K562 (cell line): ENCODE data around the gene TEDDM1. TPM values are rescaled to one million over a fixed set of nuclear protein-coding genes. Genes with fewer than 3 reads are reported as not detected.

Experiments
- ATAC-seq: fragments of 200-7000 bp; cut with Tn5 transposase; 3 replicates; pipeline ENCODE4 v1.9.1; 2020; ENCODE audit warnings: moderate library complexity
- BruUV-seq: library from RNA; stranded (reverse); fragments of 400-500 nt; replicated peaks from 2 replicates; lab custom pipeline; 2021; lab: Mats Ljungman, UMichigan
- CTCF ChIA-PET: fragments of 300-600 bp; formaldehyde crosslinking; extraction: SDS; loops from one replicate; lab custom pipeline; 2021; ENCODE audit warnings: low intra/inter-chr PET ratio; lab: Yijun Ruan, JAX
- POLR2A ChIA-PET: fragments of 300-600, 350-650 bp; sonication (Branson Sonifier 250); formaldehyde crosslinking; extraction: SDS; loops from one replicate; lab custom pipeline; 2021; ENCODE audit warnings: antibody characterized with exemption, inconsistent platforms; lab: Yijun Ruan, JAX
- DNase-seq, 4 experiments: peaks; one replicate each; pipeline versions ENCODE4 v3.0.0 to v3.0.0-alpha.2; 2011 to 2018; ENCODE audit warnings: low spot score in 3 of 4, mixed read lengths in 3 of 4; ENCODE audit errors: extremely low read depth in 1 of 4
- FAIRE-seq: peaks from 2 replicates; lab custom pipeline; 2011; peaks lifted over from hg19 to GRCh38; lab: Jason Lieb, UNC
- H2AFZ ChIP-seq: 2 replicates; pipeline ENCODE4 v1.6.0; 2011; ENCODE audit warnings: low read depth, low read length, control low read depth, inconsistent platforms
- H3K27ac ChIP-seq: fragments of 200-600 bp; 3 replicates; pipeline ENCODE4 v1.8.0; 2011; ENCODE audit warnings: low read depth, mild to moderate bottlenecking, control low read depth, inconsistent platforms, low read length, moderate library complexity, mixed read lengths; ENCODE audit errors: extremely low read depth
- H3K27me3 ChIP-seq, 2 experiments: fragments of 300-600 bp in 1 of 2; 2 replicates in 1 of 2; 3 replicates in 1 of 2; pipeline versions ENCODE4 v1.6.0 to v1.8.0; 2011; ENCODE audit warnings: inconsistent platforms in 2 of 2, low read length in 2 of 2, mild to moderate bottlenecking in 1 of 2, mixed read lengths in 1 of 2, moderate library complexity in 1 of 2; ENCODE audit not compliant: control insufficient read depth in 2 of 2, insufficient read depth in 2 of 2
- H3K36me3 ChIP-seq: fragments of 300-600 bp; 3 replicates; pipeline ENCODE4 v1.8.0; 2011; ENCODE audit warnings: mild to moderate bottlenecking, low read length, inconsistent platforms; ENCODE audit not compliant: control insufficient read depth, insufficient read depth
- H3K4me1 ChIP-seq, 2 experiments: fragments of 200-600 bp in 1 of 2; replicated peaks in 1 of 2; 2 replicates in 1 of 2; 3 replicates in 1 of 2; pipeline versions ENCODE4 v1.5.1 to v1.8.0; 2011; ENCODE audit warnings: inconsistent platforms in 2 of 2, low read length in 2 of 2, mild to moderate bottlenecking in 1 of 2, mixed read lengths in 1 of 2, moderate library complexity in 1 of 2; ENCODE audit not compliant: control insufficient read depth in 2 of 2, insufficient read depth in 2 of 2
- H3K4me2 ChIP-seq: 2 replicates; pipeline ENCODE4 v1.6.1; 2011; ENCODE audit warnings: low read length, control low read depth, inconsistent platforms, mixed read lengths; ENCODE audit not compliant: insufficient read depth
- H3K4me3 ChIP-seq: fragments of 200-600 bp; sonication (generic), shearing (Covaris generic); 2 replicates; pipeline ENCODE4 v1.5.1; 2016; ENCODE audit warnings: control low read depth, inconsistent platforms
- H3K79me2 ChIP-seq: fragments of 200-600 bp; 3 replicates; pipeline ENCODE4 v1.8.0; 2011; ENCODE audit warnings: low read length, inconsistent platforms; ENCODE audit not compliant: control insufficient read depth, insufficient read depth
- H3K9ac ChIP-seq, 2 experiments: 2 replicates each; pipeline versions ENCODE4 v1.6.0 to v1.6.1; 2011; ENCODE audit warnings: low read depth in 2 of 2, low read length in 2 of 2, control low read depth in 1 of 2, inconsistent platforms in 1 of 2, mild to moderate bottlenecking in 1 of 2, mixed read lengths in 1 of 2; ENCODE audit not compliant: insufficient read depth in 1 of 2
- H3K9me1 ChIP-seq: one replicate; pipeline ENCODE4 v1.6.0; 2011; ENCODE audit warnings: inconsistent platforms, mild to moderate bottlenecking, low read length, moderate library complexity; ENCODE audit not compliant: control insufficient read depth, insufficient read depth
- H3K9me3 ChIP-seq: replicated peaks from 2 replicates; pipeline ENCODE4 v1.5.1; 2011; ENCODE audit warnings: low read depth, low read length, inconsistent platforms; ENCODE audit not compliant: control insufficient read depth, insufficient read depth
- H4K20me1 ChIP-seq: replicated peaks from 2 replicates; pipeline ENCODE4 v1.6.1; 2011; ENCODE audit warnings: low read length, inconsistent platforms, mixed read lengths; ENCODE audit not compliant: control insufficient read depth, insufficient read depth
- CBFA2T2 ChIP-seq: fragments of 450-650 bp; conservative IDR thresholded peaks from 2 replicates; pipeline ENCODE4 v1.6.1; 2017; ENCODE audit warnings: mild to moderate bottlenecking
- CBX3 ChIP-seq, 2 experiments: IDR thresholded peaks; 1 replicate in 1 of 2; 2 replicates in 1 of 2; pipeline ENCODE4 v1.6.1; 2012; ENCODE audit warnings: inconsistent platforms in 2 of 2, low read length in 2 of 2, borderline replicate concordance in 1 of 2, control low read depth in 1 of 2
- CSDE1 ChIP-seq, 2 experiments: fragments of 450-650 bp; IDR thresholded peaks; 2 replicates each; pipeline ENCODE4 v1.6.1; 2016; ENCODE audit warnings: mild to moderate bottlenecking in 1 of 2
- FOSL1 ChIP-seq: fragments of 200-800 bp; sonication (Bioruptor generic); conservative IDR thresholded peaks from 2 replicates; pipeline ENCODE4 v1.6.1; 2016; ENCODE audit warnings: missing genetic modification characterization, missing compliant biosample characterization
- FOXA3 ChIP-seq, 2 experiments: fragments of 450-650 bp in 1 of 2; sonication (generic) in 1 of 2; formaldehyde crosslinking; IDR thresholded peaks in 1 of 2; conservative IDR thresholded peaks in 1 of 2; 2 replicates each; pipeline versions ENCODE4 v1.4.0 to v1.8.0; 2020 to 2022; ENCODE audit warnings: mild to moderate bottlenecking in 2 of 2, missing genetic modification reagents in 1 of 2
- HMG20B ChIP-seq: fragments of 250-450 bp; sonication (Bioruptor Pico); IDR thresholded peaks from 2 replicates; pipeline ENCODE4 v1.5.0; 2021; ENCODE audit warnings: mild to moderate bottlenecking
- NFRKB ChIP-seq: fragments of 450-650 bp; IDR thresholded peaks from 2 replicates; pipeline ENCODE4 v1.6.1; 2016; ENCODE audit warnings: low read depth
- SRSF3 ChIP-seq: fragments of 200-400 bp; formaldehyde crosslinking; IDR thresholded peaks from 2 replicates; pipeline ENCODE4 v1.6.1; 2016; ENCODE audit warnings: mild to moderate bottlenecking, low read length, moderate library complexity; ENCODE audit not compliant: insufficient read depth
- SRSF7 ChIP-seq: fragments of 200-400 bp; formaldehyde crosslinking; optimal IDR thresholded peaks from 2 replicates; pipeline ENCODE3; 2017; ENCODE audit warnings: mild to moderate bottlenecking, low read depth, low read length
- TOE1 ChIP-seq, 2 experiments: fragments of 450-650 bp in 1 of 2; sonication (generic) in 1 of 2; formaldehyde crosslinking in 1 of 2; IDR thresholded peaks; 2 replicates each; pipeline versions ENCODE4 v1.7.1 to v1.8.0; 2016 to 2022; ENCODE audit warnings: borderline replicate concordance in 2 of 2, mild to moderate bottlenecking in 2 of 2, antibody characterized with exemption in 1 of 2, inconsistent platforms in 1 of 2, low read depth in 1 of 2, missing genetic modification reagents in 1 of 2, moderate library complexity in 1 of 2
- ZBTB17 ChIP-seq: fragments of 450-650 bp; formaldehyde crosslinking; IDR thresholded peaks from 2 replicates; pipeline ENCODE4 v1.4.0; 2020; ENCODE audit warnings: mild to moderate bottlenecking
- ZFP1 ChIP-seq: fragments of 450-650 bp; formaldehyde crosslinking; IDR thresholded peaks from 2 replicates; pipeline ENCODE4 v1.4.0; 2020; ENCODE audit warnings: mild to moderate bottlenecking, mixed read lengths
- ZNF197 ChIP-seq: fragments of 200-800 bp; sonication (Bioruptor generic); IDR thresholded peaks from 2 replicates; pipeline ENCODE4 v1.6.1; 2016; ENCODE audit warnings: low read depth, missing genetic modification characterization, missing compliant biosample characterization
- ZNF436 ChIP-seq: fragments of 250-450, 450-650 bp; sonication (Bioruptor Pico); formaldehyde crosslinking; IDR thresholded peaks from 2 replicates; pipeline ENCODE4 v1.7.0; 2020; ENCODE audit warnings: mild to moderate bottlenecking
- ZNF57 ChIP-seq: fragments of 450-650 bp; formaldehyde crosslinking; IDR thresholded peaks from 2 replicates; pipeline ENCODE4 v1.4.0; 2020; ENCODE audit warnings: mild to moderate bottlenecking, moderate library complexity
- WGBS: fragments of 100-300 bp; shearing (Covaris generic); methylation state at CpG from one replicate; pipeline ENCODE4 v1.1.6; 2016; ENCODE audit warnings: low coverage, mixed read lengths; ENCODE audit not compliant: insufficient coverage; ENCODE audit errors: missing lambda C conversion rate; 5-methylcytosine and 5-hydroxymethylcytosine counted together
- in situ Hi-C: fragments of 300-500 bp; cut with MboI; formaldehyde crosslinking; loops from 4 replicates; pipeline ENCODE4 v1.15.0; 2018; ENCODE audit warnings: inconsistent platforms, mixed read lengths
- intact Hi-C: fragments of 100-400 bp; cut with micrococcal nuclease; formaldehyde crosslinking; loops from 2 replicates; pipeline ENCODE4 v1.14.2; 2022
- polyA plus RNA-seq, 8 experiments: library from polyadenylated mRNA; depleted of rRNA in 4 of 8; stranded (reverse) in 5 of 8; unstranded in 3 of 8; fragments of >200 nt; fragmentation: Nextera tagmentation in 2 of 8; fragmentation: Illumina TruSeq in 1 of 8; extraction: Ambion mirVana in 2 of 8; extraction: Trizol in 1 of 8; gene quantifications; 2 replicates each; pipeline versions ENCODE4 v1.2.1 to v1.2.3, GENCODE V29; 2011 to 2014; ENCODE audit warnings: inconsistent platforms in 1 of 8, missing spikeins in 1 of 8
- total RNA-seq, 7 experiments: library from RNA; depleted of rRNA in 6 of 7; stranded (reverse); fragments of >200 nt in 6 of 7; fragmentation: Illumina TruSeq in 2 of 7; extraction: Trizol in 2 of 7; gene quantifications; 2 replicates each; pipeline versions ENCODE4 v1.2.1 to v1.2.3, GENCODE V29; 2011 to 2021; ENCODE audit warnings: low replicate concordance in 1 of 7
- TF ChIP-seq, protein P1 (sequence below): fragments of 450-650 bp; formaldehyde crosslinking; IDR thresholded peaks from 2 replicates; pipeline ENCODE4 v1.4.0; 2022; ENCODE audit warnings: missing genetic modification characterization
- TF ChIP-seq, protein P2 (sequence below), 2 experiments: fragments of 450-650 bp in 1 of 2; sonication (generic) in 1 of 2; formaldehyde crosslinking; conservative IDR thresholded peaks; 2 replicates each; pipeline versions ENCODE4 v1.4.0 to v1.8.1; 2020 to 2022; ENCODE audit warnings: mild to moderate bottlenecking in 1 of 2, missing genetic modification reagents in 1 of 2
- TF ChIP-seq, protein P3 (sequence below): sonication (generic); formaldehyde crosslinking; IDR thresholded peaks from 2 replicates; pipeline ENCODE4 v1.8.0; 2022; ENCODE audit warnings: mild to moderate bottlenecking, missing genetic modification reagents
- TF ChIP-seq, protein P4 (sequence below): sonication (generic); formaldehyde crosslinking; IDR thresholded peaks from 2 replicates; pipeline ENCODE4 v1.5.0; 2020; ENCODE audit warnings: missing genetic modification reagents

Gene TEDDM1
- total and polyA plus RNA-seq, 9 of the 15 experiments (the other 6 are each of a cell fraction or from before 2014, with no cell fraction given): not detected

DNA sequence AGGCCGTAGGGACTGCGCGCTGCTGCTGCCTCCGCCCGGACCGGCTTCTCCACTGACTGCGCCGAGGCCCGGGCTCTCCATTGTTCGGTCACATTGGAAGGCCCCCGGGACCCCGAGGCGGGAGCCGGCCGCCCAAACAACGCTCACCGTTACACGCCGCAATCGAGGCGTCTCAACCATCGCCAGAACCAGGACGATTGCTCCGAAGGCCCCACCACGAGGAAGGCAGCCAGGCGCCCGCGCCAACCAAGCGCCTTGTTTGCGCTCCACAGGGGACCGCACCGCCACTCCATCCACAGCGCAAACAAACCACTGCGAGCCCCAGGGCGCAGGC, 9.5 kb downstream of the TEDDM1 start:
- H3K27ac ChIP-seq: peak overlapping the region; percentile 92
- H3K36me3 ChIP-seq: peaks cover 49% of the 10 kb centered on the region
- POLR2A ChIA-PET: interaction anchor here (0.6 to 8.0 kb wide), 21 partner anchors 9 to 309 kb away, joined by 3 to 137 read pairs (median 6); no protein-coding TSS in a partner anchor
- FAIRE-seq (no peak), DNase-seq (no peak), ATAC-seq (peak; percentile 0)
- peaks cover 34% of the 10 kb centered on the region for H4K20me1 ChIP-seq
- BruUV-seq: no TSS peak
- intact Hi-C loops (loop anchor here (2.0 to 5.0 kb wide), 2 partner anchors 52 to 401 kb away; no protein-coding TSS in a partner anchor), in situ Hi-C loops (loop anchor here (5.0 kb wide), 1 partner anchor 89 kb away; no protein-coding TSS in a partner anchor)
- peaks cover 12% of the 10 kb centered on the region for H3K9me1 ChIP-seq
- H3K4me2 ChIP-seq: peak overlapping the region; percentile 98
- WGBS: 0% methylated on average over 13 of the region's 35 CpGs
- CTCF ChIA-PET: interaction anchor here (0.5 to 0.7 kb wide), 2 partner anchors 270 to 703 kb away, joined by 3 read pairs; no protein-coding TSS in a partner anchor
- peak overlapping the region; percentile 77 for H3K4me3 ChIP-seq
- H3K27me3 ChIP-seq: no peaks in the 10 kb centered on the region
- peaks cover 27 to 54% of the 10 kb centered on the region in 2 experiments for H3K4me1 ChIP-seq
- 0 out of 2 replicates have a peak overlapping the region, but pooled peaks have one; percentile 58 for H2AFZ ChIP-seq
- H3K9ac ChIP-seq: peak overlapping the region; percentile 88 to 96
- H3K79me2 ChIP-seq: peaks cover 70% of the 10 kb centered on the region
- H3K9me3 ChIP-seq: no peaks in the 10 kb centered on the region
- TF ChIP-seq FOXA3 (CRISPR knock-in tag; conservative IDR thresholded peaks at IDR 0.05 in 1 of 2, IDR thresholded peaks at IDR 0.05 in 1 of 2) (peak; percentile 54 to 93), ZBTB17 (CRISPR knock-in tag) (0 out of 2 replicates have a peak, but pooled peaks have one; percentile 2), TOE1 (IDR thresholded peaks at IDR 0.05; ENCODE audit: borderline replicate concordance) (0 out of 2 replicates have a peak, but pooled peaks have one; percentile 43), TOE1 (CRISPR knock-in tag; IDR thresholded peaks at IDR 0.05; ENCODE audit: borderline replicate concordance, low read depth) (no peak), SRSF7 (peak; percentile 29), NFRKB (no peak), FOSL1 (tag) (0 out of 2 replicates have a peak, but pooled peaks have one; percentile 11), ZFP1 (0 out of 2 replicates have a peak, but pooled peaks have one; percentile 35), SRSF3 (0 out of 2 replicates have a peak, but pooled peaks have one; percentile 28), ZNF197 (CRISPR knock-in tag) (no peak), CBFA2T2 (no peak), CSDE1 (IDR thresholded peaks at IDR 0.05) (no peak), ZNF57 (CRISPR knock-in tag) (peak; percentile 79; the same call in 1 of the 2 replicates), HMG20B (CRISPR knock-in tag) (no peak), CBX3 (IDR thresholded peaks at IDR 0.05; ENCODE audit: borderline replicate concordance in 1 of 2, low read length in 2 of 2) (no peak), ZNF436 (CRISPR knock-in tag) (no peak)
- TF ChIP-seq, protein P1, sequence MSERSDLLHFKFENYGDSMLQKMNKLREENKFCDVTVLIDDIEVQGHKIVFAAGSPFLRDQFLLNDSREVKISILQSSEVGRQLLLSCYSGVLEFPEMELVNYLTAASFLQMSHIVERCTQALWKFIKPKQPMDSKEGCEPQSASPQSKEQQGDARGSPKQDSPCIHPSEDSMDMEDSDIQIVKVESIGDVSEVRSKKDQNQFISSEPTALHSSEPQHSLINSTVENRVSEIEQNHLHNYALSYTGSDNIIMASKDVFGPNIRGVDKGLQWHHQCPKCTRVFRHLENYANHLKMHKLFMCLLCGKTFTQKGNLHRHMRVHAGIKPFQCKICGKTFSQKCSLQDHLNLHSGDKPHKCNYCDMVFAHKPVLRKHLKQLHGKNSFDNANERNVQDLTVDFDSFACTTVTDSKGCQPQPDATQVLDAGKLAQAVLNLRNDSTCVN (CRISPR knock-in tag): 0 out of 2 replicates have a peak, but pooled peaks have one; percentile 60
- TF ChIP-seq, protein P2, sequence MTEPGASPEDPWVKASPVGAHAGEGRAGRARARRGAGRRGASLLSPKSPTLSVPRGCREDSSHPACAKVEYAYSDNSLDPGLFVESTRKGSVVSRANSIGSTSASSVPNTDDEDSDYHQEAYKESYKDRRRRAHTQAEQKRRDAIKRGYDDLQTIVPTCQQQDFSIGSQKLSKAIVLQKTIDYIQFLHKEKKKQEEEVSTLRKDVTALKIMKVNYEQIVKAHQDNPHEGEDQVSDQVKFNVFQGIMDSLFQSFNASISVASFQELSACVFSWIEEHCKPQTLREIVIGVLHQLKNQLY (CRISPR knock-in tag; conservative IDR thresholded peaks at IDR 0.05): 0 out of 4 replicates have a peak, but pooled peaks of 1 of the 2 experiments have one; percentile 32
- TF ChIP-seq, protein P3, sequence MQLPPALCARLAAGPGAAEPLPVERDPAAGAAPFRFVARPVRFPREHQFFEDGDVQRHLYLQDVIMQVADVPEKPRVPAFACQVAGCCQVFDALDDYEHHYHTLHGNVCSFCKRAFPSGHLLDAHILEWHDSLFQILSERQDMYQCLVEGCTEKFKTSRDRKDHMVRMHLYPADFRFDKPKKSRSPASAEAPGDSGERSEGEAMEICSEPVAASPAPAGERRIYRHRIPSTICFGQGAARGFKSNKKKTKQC (CRISPR knock-in tag): no peak; the same call in 1 of the 2 replicates
- TF ChIP-seq, protein P4, sequence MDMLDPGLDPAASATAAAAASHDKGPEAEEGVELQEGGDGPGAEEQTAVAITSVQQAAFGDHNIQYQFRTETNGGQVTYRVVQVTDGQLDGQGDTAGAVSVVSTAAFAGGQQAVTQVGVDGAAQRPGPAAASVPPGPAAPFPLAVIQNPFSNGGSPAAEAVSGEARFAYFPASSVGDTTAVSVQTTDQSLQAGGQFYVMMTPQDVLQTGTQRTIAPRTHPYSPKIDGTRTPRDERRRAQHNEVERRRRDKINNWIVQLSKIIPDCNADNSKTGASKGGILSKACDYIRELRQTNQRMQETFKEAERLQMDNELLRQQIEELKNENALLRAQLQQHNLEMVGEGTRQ (CRISPR knock-in tag): no peak
